Stimulated activated naive B cell treated with anti-CD40 and anti-IgM and Interleukin-4, amounts not matched to agents 10 μg/mL and 1 μg/mL and 100 μg/mL, for 72 hours (primary cell): ENCODE measurements around the gene BMX.

Experiments used
- ATAC-seq, 2 donors: fragments of 150-1000 bp; cut with Tn5 transposase; replicated peaks; 2 replicates each; pipeline ENCODE4 v1.10.0; 2021; ENCODE audit warnings: moderate library complexity in 1 of 2
- DNase-seq: peaks from one replicate; pipeline ENCODE4 v3.0.0; 2021
- H3K27ac Mint-ChIP-seq: one replicate; pipeline ENCODE4 v1.8.0; 2022; ENCODE audit warnings: mild to moderate bottlenecking, mixed read lengths
- H3K27me3 Mint-ChIP-seq, 2 donors: one replicate each; pipeline ENCODE4 v1.8.0; 2022; ENCODE audit warnings: mixed read lengths in 2 of 2
- H3K36me3 Mint-ChIP-seq, 2 donors: one replicate each; pipeline ENCODE4 v1.8.0; 2022; ENCODE audit warnings: mixed read lengths in 2 of 2, mild to moderate bottlenecking in 1 of 2
- H3K4me1 Mint-ChIP-seq, 2 donors: one replicate each; pipeline ENCODE4 v1.8.0; 2022; ENCODE audit warnings: mixed read lengths in 2 of 2, mild to moderate bottlenecking in 1 of 2
- H3K4me3 Mint-ChIP-seq, 2 donors: one replicate each; pipeline ENCODE4 v1.8.0; 2022; ENCODE audit warnings: mild to moderate bottlenecking in 2 of 2, mixed read lengths in 2 of 2, moderate library complexity in 1 of 2
- H3K9me3 Mint-ChIP-seq, 2 donors: one replicate each; pipeline ENCODE4 v1.8.0; 2022; ENCODE audit warnings: mixed read lengths in 2 of 2, mild to moderate bottlenecking in 1 of 2

The BMX gene

DNA sequence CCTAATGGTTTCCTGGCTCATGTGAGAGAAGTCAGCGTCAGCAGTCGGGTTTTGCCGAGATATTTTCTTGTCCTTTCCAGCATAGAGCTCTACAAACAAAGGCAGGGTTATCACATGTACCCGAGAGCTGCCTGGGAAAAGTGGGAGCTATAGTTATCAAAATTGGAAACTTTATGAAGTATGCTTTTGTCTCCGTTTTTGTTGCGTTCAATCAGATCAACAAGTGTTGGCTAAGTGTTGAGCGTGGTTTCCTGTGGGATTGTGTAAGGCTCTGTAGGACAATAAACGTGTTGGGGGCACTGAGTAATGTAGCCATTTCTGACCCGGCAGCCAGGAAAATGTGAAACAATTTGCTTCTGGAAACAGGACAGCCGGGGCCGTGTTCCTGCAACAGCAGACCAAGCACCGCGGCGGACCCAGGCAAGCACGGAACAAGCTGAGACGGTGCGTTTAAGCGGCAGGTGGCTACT is at the start of gene BMX:
Gene BMX, plus strand, starts transcription at position 311 of the 470 bp plus-strand sequence. CDS start 7,547 bp downstream, outside the sequence.
- Mint-ChIP-seq H3K27ac (no peak within 1 kb of the TSS), H3K4me3 (no peak within 1 kb of the TSS), H3K27me3 (peaks cover 28 to 35% of the 10 kb centered on the region in 2 donors), H3K36me3 (no peaks in the 10 kb centered on the region), H3K9me3 (no peaks in the 10 kb centered on the region), H3K4me1 (peaks cover 0 to 1% of the 10 kb centered on the region in 2 donors)
- no peak for ATAC-seq
- no peak for DNase-seq

DNA sequence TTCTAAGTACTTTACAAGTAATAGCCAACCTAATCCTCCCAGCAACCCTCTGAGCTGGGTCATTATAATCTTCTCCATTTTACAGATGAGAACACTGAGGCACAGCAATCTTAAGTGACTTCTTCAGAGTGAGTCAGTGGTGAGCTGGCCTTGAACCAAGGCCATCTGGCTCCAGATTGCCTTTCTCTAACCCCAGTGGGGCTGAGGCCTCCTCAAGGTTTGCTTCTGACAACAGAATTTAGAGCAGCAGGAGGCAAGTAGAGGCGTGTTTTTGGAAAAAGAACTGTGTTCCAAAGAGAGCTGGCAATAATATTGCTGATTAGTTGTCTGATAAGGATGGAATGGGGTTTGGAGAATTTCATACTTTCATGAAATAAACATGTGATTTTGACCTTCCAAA is 48.7 kb upstream of the BMX start:
- Mint-ChIP-seq H3K36me3 (peaks cover 0 to 1% of the 10 kb centered on the region in 2 donors), H3K27me3 (peaks cover 0 to 35% of the 10 kb centered on the region in 2 donors), H3K27ac (no peak overlapping the region), H3K9me3 (no peaks in the 10 kb centered on the region), H3K4me3 (no peak overlapping the region), H3K4me1 (no peaks in the 10 kb centered on the region)
- ATAC-seq, result no peak
- no peak for DNase-seq

DNA sequence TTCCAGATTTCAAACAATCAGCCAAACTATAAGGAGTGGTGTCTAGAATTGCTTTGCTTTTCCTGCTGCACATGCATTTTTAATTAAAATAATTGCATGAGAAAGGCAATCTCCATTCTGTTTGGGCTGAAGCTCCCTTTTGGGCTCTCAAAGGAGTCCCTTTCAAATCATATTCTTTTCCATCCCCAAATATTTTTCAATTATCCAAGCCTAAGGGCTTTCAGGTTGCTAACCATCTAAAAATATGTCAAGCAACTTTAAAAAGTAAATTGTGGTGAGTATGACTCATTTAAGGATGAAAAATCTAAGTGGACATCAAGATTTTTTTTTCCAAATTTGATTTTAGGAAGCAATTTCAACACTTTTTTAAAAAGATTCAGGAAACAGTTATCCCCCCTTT is 35.9 kb upstream of the BMX start:
- no peak for ATAC-seq

GRCh38 chrX:15465347-15465746 is 35.3 kb upstream of the BMX start:
- ATAC-seq (peak; percentile 78 to 82), DNase-seq (peak; percentile 14)
- H3K4me1 Mint-ChIP-seq, result peaks cover 3 to 14% of the 10 kb centered on the region in 2 donors
- H3K36me3 Mint-ChIP-seq, result peaks cover 0 to 5% of the 10 kb centered on the region in 2 donors
- peaks cover 0 to 16% of the 10 kb centered on the region in 2 donors for H3K27me3 Mint-ChIP-seq
- H3K4me3 Mint-ChIP-seq, result peak overlapping the region in 1 of 2 donors; percentile 21
- H3K27ac Mint-ChIP-seq, result no peak overlapping the region
- no peaks in the 10 kb centered on the region for H3K9me3 Mint-ChIP-seq

More for the DNA sequence above, 35.9 kb upstream of the BMX start:
- no peaks in the 10 kb centered on the region for H3K9me3 Mint-ChIP-seq
- H3K27me3 Mint-ChIP-seq, result peaks cover 0 to 21% of the 10 kb centered on the region in 2 donors
- H3K4me1 Mint-ChIP-seq, result peaks cover 3 to 14% of the 10 kb centered on the region in 2 donors
- DNase-seq, result no peak
- peaks cover 0 to 5% of the 10 kb centered on the region in 2 donors for H3K36me3 Mint-ChIP-seq
- no peak overlapping the region for H3K27ac Mint-ChIP-seq
- H3K4me3 Mint-ChIP-seq, result no peak overlapping the region

DNA sequence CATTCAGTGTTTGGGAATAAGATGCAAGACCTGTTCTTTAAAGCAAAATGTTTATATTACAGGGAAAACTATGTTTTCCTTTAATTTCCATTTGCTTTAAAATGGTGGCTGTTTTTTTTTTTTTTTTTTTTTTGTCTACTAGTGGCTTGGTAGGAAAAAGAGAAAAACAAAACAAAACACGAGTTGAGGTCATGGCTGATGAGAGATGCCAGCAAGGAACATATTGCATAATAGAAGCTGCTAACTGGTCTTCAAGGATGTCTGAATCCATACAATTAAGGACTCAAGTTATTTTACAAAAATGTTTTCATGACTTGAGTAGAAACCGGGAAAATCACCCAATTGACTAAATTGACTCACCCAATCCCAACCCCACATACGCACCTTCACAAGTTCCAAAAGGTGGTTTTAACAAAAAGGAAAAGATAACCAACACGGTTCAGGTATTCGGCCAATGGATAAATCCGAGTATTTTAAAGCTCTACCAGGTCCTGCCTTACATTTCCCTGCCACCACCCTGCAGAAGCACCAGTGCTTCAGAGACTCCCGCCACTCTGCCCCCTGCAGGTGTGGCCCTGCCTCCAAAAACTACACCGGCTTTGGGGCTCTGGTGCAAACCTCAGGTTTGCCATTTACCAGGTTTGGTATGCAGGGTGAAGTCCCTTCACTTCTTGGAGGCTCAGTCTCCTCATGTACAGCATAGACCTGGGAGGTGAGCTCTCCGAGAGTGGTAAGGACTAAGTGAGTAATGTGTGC is 34.5 kb upstream of the BMX start:
- Mint-ChIP-seq H3K27me3 (peaks cover 0 to 14% of the 10 kb centered on the region in 2 donors), H3K36me3 (peaks cover 0 to 3% of the 10 kb centered on the region in 2 donors), H3K9me3 (no peaks in the 10 kb centered on the region), H3K27ac (no peak overlapping the region), H3K4me3 (no peak overlapping the region), H3K4me1 (peaks cover 3 to 15% of the 10 kb centered on the region in 2 donors)
- DNase-seq (no peak), ATAC-seq (peak; percentile 14 to 25)

DNA sequence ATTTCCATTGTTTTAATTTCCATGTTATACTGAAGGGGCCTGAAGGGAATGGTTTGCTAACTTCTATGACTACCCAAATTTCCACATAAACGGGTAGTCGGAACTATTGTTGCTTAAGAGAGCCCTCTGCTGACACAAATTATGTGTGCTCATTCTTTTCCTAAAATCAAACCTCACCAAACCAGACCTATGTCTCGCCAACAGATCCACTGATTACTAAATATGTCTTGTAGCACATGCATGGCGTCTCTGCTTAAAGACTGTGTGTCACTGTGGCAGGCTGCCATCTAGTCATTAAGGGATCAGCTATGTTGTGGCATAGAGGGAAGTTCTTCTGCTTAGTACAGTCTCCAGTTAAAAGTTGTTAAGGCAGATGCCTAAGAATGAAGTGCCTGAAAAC is 32.6 kb upstream of the BMX start:
- Mint-ChIP-seq H3K4me3 (no peak overlapping the region), H3K27ac (peak overlapping the region; percentile 84), H3K9me3 (no peaks in the 10 kb centered on the region), H3K4me1 (peaks cover 3 to 21% of the 10 kb centered on the region in 2 donors), H3K36me3 (peaks cover 0 to 3% of the 10 kb centered on the region in 2 donors), H3K27me3 (peaks cover 0 to 24% of the 10 kb centered on the region in 2 donors)
- no peak for DNase-seq
- no peak for ATAC-seq

DNA sequence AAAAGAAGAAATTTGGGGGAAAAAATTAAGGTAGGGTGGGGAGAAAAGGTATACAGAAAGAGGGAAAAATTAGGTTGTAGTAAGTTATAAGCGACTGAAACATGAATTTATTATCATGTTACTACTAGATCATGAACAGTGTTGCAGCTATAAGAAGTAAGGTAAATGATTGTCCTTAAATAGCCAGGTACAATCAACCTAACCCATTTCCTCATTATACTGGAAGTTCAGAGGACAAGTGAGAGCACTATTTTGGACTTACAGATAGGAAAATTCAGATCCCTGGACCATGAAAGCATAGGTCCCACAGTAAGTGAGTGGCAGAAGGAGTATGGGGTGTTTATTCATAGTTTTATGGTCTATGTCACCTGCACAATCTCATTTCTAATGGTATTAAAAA is 31.0 kb upstream of the BMX start:
- Mint-ChIP-seq H3K9me3 (no peaks in the 10 kb centered on the region), H3K36me3 (peaks cover 0 to 6% of the 10 kb centered on the region in 2 donors), H3K27ac (no peak overlapping the region), H3K4me3 (no peak overlapping the region), H3K4me1 (peaks cover 3 to 21% of the 10 kb centered on the region in 2 donors), H3K27me3 (peaks cover 0 to 25% of the 10 kb centered on the region in 2 donors)
- ATAC-seq (no peak), DNase-seq (no peak)

GRCh38 chrX:15471028-15471427 is 29.6 kb upstream of the BMX start:
- H3K27me3 Mint-ChIP-seq, result peaks cover 0 to 25% of the 10 kb centered on the region in 2 donors
- peaks cover 0 to 5% of the 10 kb centered on the region in 2 donors for H3K36me3 Mint-ChIP-seq
- no peak overlapping the region for H3K4me3 Mint-ChIP-seq
- H3K27ac Mint-ChIP-seq, result no peak overlapping the region
- DNase-seq (peak; percentile 46), ATAC-seq (peak; percentile 75 to 91)
- no peaks in the 10 kb centered on the region for H3K9me3 Mint-ChIP-seq
- H3K4me1 Mint-ChIP-seq, result peaks cover 0 to 13% of the 10 kb centered on the region in 2 donors

DNA sequence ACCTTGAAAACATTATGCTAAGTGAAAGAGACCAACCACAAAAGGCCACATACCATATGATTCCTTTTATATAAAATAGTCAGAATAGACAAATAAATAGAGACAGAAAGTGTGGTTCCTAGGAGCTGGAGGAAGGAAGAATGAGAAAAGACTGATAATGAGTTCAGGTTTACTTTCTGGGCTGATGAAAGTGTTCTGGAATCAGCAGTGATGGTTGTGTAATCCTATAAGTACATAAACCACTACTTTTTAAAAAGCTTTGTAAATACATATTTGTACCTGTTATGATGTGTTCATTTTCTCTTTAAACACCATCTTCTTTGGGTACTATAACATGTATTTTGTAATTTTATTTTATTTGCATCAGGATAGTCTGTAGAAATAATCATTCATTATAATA is 28.1 kb upstream of the BMX start:
- Mint-ChIP-seq H3K9me3 (no peaks in the 10 kb centered on the region), H3K36me3 (peaks cover 0 to 7% of the 10 kb centered on the region in 2 donors), H3K4me1 (peaks cover 0 to 7% of the 10 kb centered on the region in 2 donors), H3K27ac (no peak overlapping the region), H3K27me3 (peaks cover 0 to 25% of the 10 kb centered on the region in 2 donors), H3K4me3 (no peak overlapping the region)
- no peak for ATAC-seq
- DNase-seq, result no peak

DNA sequence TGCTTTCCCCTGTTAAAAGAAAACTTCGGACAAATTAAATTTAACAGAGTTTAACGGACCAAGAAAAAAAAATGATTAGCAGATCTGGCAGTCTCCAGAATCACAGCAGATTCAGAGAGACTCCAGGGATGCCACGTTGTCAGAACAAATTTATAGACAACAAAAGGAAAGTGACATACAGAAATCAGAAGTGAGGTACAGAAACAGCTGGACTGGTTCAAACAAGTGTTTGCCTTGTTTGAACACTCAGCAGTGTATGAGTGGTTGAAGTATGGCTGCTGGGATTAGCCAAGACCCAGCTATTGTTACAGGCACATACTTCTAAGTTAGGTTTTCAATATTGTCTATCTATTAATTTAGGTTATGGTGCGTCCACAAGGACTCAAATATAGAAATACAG is 26.6 kb upstream of the BMX start:
- DNase-seq (no peak), ATAC-seq (no peak)
- no peak overlapping the region for H3K4me3 Mint-ChIP-seq
- H3K9me3 Mint-ChIP-seq, result no peaks in the 10 kb centered on the region
- H3K4me1 Mint-ChIP-seq, result peaks cover 0 to 7% of the 10 kb centered on the region in 2 donors
- no peak overlapping the region for H3K27ac Mint-ChIP-seq
- H3K27me3 Mint-ChIP-seq, result peaks cover 0 to 30% of the 10 kb centered on the region in 2 donors
- H3K36me3 Mint-ChIP-seq, result peaks cover 0 to 14% of the 10 kb centered on the region in 2 donors

GRCh38 chrX:15475021-15475420 is 25.6 kb upstream of the BMX start:
- ATAC-seq (no peak), DNase-seq (no peak)
- Mint-ChIP-seq H3K36me3 (peaks cover 0 to 14% of the 10 kb centered on the region in 2 donors), H3K4me3 (no peak overlapping the region), H3K4me1 (peaks cover 0 to 7% of the 10 kb centered on the region in 2 donors), H3K27ac (no peak overlapping the region), H3K27me3 (peaks cover under 1 to 32% of the 10 kb centered on the region in 2 donors), H3K9me3 (no peaks in the 10 kb centered on the region)

DNA sequence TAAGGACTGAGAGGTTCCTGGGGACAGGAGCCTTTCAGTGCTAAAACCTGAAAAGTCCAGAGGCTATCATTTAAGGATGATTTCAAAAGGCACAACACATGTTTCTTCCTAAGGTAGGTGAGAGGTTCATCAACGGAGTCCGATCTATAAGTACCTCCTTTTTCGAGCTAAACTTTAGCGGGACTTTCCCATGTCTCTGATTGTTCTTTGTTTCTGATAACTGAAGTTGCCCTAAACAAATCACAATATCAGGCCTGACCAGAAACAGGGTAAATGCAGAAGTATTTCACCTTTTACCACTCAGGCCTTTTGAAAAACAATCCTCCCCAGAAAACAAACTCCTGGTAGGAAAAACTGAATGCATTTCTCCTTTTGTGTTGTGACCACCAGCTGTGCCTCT is 25.1 kb upstream of the BMX start:
- Mint-ChIP-seq H3K4me1 (peaks cover 0 to 7% of the 10 kb centered on the region in 2 donors), H3K9me3 (peaks cover 0 to 3% of the 10 kb centered on the region in 2 donors), H3K27me3 (peaks cover 5 to 37% of the 10 kb centered on the region in 2 donors), H3K27ac (no peak overlapping the region), H3K36me3 (peaks cover 0 to 16% of the 10 kb centered on the region in 2 donors), H3K4me3 (no peak overlapping the region)
- no peak for DNase-seq
- no peak for ATAC-seq

DNA sequence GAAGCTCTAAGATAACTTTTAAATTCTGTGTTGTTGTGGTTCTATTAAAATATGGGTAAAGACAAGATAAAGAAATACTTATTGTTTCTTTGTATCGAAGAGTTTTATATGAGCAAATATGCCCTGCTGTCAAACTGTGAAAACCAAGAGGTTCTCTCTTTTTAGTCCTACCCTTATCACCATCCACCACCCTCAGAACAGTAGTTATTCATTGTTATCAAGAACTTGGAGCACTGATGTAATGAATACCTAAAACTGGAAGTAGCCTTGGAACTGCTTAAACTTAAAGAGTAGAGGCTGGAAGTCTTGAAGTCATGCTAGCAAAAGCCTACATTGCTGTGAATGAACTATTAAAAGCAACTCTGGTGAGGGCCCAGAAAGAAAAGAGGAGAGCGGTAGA is 16.7 kb upstream of the BMX start:
- no peak overlapping the region for H3K27ac Mint-ChIP-seq
- peaks cover 0 to 10% of the 10 kb centered on the region in 2 donors for H3K36me3 Mint-ChIP-seq
- H3K4me3 Mint-ChIP-seq, result no peak overlapping the region

GRCh38 chrX:15492469-15492868 is 8.1 kb upstream of the BMX start:
- H3K4me1 Mint-ChIP-seq, result peaks cover 6 to 14% of the 10 kb centered on the region in 2 donors
- no peaks in the 10 kb centered on the region for H3K9me3 Mint-ChIP-seq
- H3K36me3 Mint-ChIP-seq, result peaks cover 6 to 7% of the 10 kb centered on the region in 2 donors
- H3K27ac Mint-ChIP-seq, result peak overlapping the region; percentile 25
- no peak for DNase-seq
- H3K27me3 Mint-ChIP-seq, result peaks cover 7 to 32% of the 10 kb centered on the region in 2 donors
- H3K4me3 Mint-ChIP-seq, result peak overlapping the region; percentile 84 to 90
- no peak for ATAC-seq

More for the DNA sequence above, 16.7 kb upstream of the BMX start:
- Mint-ChIP-seq H3K9me3 (peaks cover 2 to 5% of the 10 kb centered on the region in 2 donors), H3K4me1 (no peaks in the 10 kb centered on the region), H3K27me3 (peaks cover 10 to 31% of the 10 kb centered on the region in 2 donors)
- DNase-seq (no peak), ATAC-seq (no peak)
